Left cardiac atrium (tissue), 4 donors: ENCODE results near the gene NPLOC4. TPM values are rescaled to one million over a fixed set of nuclear protein-coding genes. Genes with fewer than 3 reads are reported as not detected.

Source experiments
- ATAC-seq, 2 donors: fragments of 200-7000 bp; cut with Tn5 transposase; one replicate each; pipeline ENCODE4 v1.9.1; 2020; ENCODE audit warnings: mild to moderate bottlenecking in 2 of 2, moderate library complexity in 2 of 2
- DNase-seq: peaks from one replicate; pipeline ENCODE4 v3.0.0-alpha.2; 2020
- intact Hi-C, 2 donors: fragments of 100-400 bp; cut with DNase I; formaldehyde crosslinking; loops; one replicate each; pipeline versions ENCODE4 v1.14.1 to v1.15.1; 2022 to 2023
- total RNA-seq, 2 donors: library from RNA; stranded (reverse); fragmentation: NEBNext Ultra II Directional; extraction: Animal tissue kit (Norgen Biotek cat#: 25700); gene quantifications; one replicate each; pipeline ENCODE4 v1.2.1, GENCODE V29; 2021
- donor health status: DM: no; HTN: yes; CAD: no.
- donor health status: DM: no; HTN: yes; CAD: no; lungs with severe emphysema.
- donor health status: DM: yes; HTN: yes; CAD: no.
- donor health status: Dilated cardiomyopathy.

The NPLOC4 gene
- total RNA-seq, 2 donors from 2014 or later = 67.2 to 97.1 TPM

GRCh38 chr17:81576621-81577277 lies 60.2 kb downstream of the NPLOC4 start:
- no peak for DNase-seq
- ATAC-seq = peak in 1 of 2 donors; percentile 55
- intact Hi-C loops = no loop called here

- ATAC-seq (no peak), DNase-seq (no peak)
- intact Hi-C loops = no loop called here
Observed at GRCh38 chr17:81575836-81576235, 61.1 kb downstream of the NPLOC4 start.

GRCh38 chr17:81574643-81574956 lies 62.3 kb downstream of the NPLOC4 start:
- ATAC-seq (peak in 1 of 2 donors; percentile 12), DNase-seq (no peak)
- intact Hi-C loops = no loop called here

GRCh38 chr17:81573794-81574642 lies 62.9 kb downstream of the NPLOC4 start:
- DNase-seq = no peak
- intact Hi-C loops = no loop called here
- peak in 1 of 2 donors; percentile 16 for ATAC-seq

- ATAC-seq (no peak), DNase-seq (no peak)
- intact Hi-C loops = no loop called here
Observed at GRCh38 chr17:81572563-81573168, 64.2 kb downstream of the NPLOC4 start.

- ATAC-seq = no peak
- intact Hi-C loops = no loop called here
- DNase-seq = no peak
Observed at GRCh38 chr17:81570964-81571363, 65.9 kb downstream of the NPLOC4 start.

- no peak for ATAC-seq
- DNase-seq = no peak
- intact Hi-C loops = no loop called here
Observed at GRCh38 chr17:81569986-81570514, 66.9 kb downstream of the NPLOC4 start.

GRCh38 chr17:81568416-81568815 lies 68.5 kb downstream of the NPLOC4 start:
- DNase-seq (no peak), ATAC-seq (no peak)
- intact Hi-C loops = no loop called here

GRCh38 chr17:81567191-81567590 lies 69.7 kb downstream of the NPLOC4 start:
- ATAC-seq = no peak
- intact Hi-C loops = no loop called here
- DNase-seq = no peak

GRCh38 chr17:81566461-81567126 lies 70.3 kb downstream of the NPLOC4 start:
- ATAC-seq = peak; percentile 82 to 91
- DNase-seq = peak; percentile 75
- intact Hi-C loops = no loop called here

GRCh38 chr17:81565231-81565630 lies 71.7 kb downstream of the NPLOC4 start:
- DNase-seq = no peak
- intact Hi-C loops = no loop called here
- no peak for ATAC-seq

GRCh38 chr17:81564778-81565177 lies 72.1 kb downstream of the NPLOC4 start:
- no peak for ATAC-seq
- intact Hi-C loops = no loop called here

GRCh38 chr17:81563861-81564586 lies 72.9 kb downstream of the NPLOC4 start:
- DNase-seq (no peak), ATAC-seq (no peak)
- intact Hi-C loops = no loop called here

More at GRCh38 chr17:81564778-81565177, 72.1 kb downstream of the NPLOC4 start:
- DNase-seq = no peak

- intact Hi-C loops = no loop called here
- DNase-seq = no peak
- no peak for ATAC-seq
Observed at GRCh38 chr17:81561494-81561885, 75.4 kb downstream of the NPLOC4 start.

- intact Hi-C loops = no loop called here
- DNase-seq = no peak
- peak; percentile 39 to 60 for ATAC-seq
Observed at GRCh38 chr17:81558941-81559806, 77.7 kb downstream of the NPLOC4 start.

GRCh38 chr17:81558115-81558468 lies 78.8 kb downstream of the NPLOC4 start:
- no peak for DNase-seq
- ATAC-seq = no peak
- intact Hi-C loops = no loop called here

- peak in 1 of 2 donors; percentile 8 for ATAC-seq
- DNase-seq = peak; percentile 20
- intact Hi-C loops = no loop called here
Observed at GRCh38 chr17:81557276-81558114, 79.4 kb downstream of the NPLOC4 start.
